Body of pancreas (tissue), 4 donors: Measurements from ENCODE around the gene ZMAT3. TPM values are rescaled to one million over a fixed set of nuclear protein-coding genes. Genes with fewer than 3 reads are reported as not detected.
"Not testable (repeated sequence)": the region's sequence is repeated elsewhere in the genome, so short reads cannot be mapped to it uniquely, and the experiment has no call there.

Source experiments
- ATAC-seq: fragments of 150-250 bp; one replicate; pipeline ENCODE4 v1.9.1; 2016
- DNase-seq, 4 donors: peaks; one replicate each; pipeline ENCODE4 v3.0.0-alpha.2; 2019
- H3K27ac ChIP-seq, 4 donors: fragments of 200-600 bp; sonication (generic); 1 replicate in 3 of 4; 2 replicates in 1 of 4; pipeline versions ENCODE4 v1.5.1 to v1.6.1; 2016 to 2019; ENCODE audit warnings: mild to moderate bottlenecking in 1 of 4, mixed read lengths in 1 of 4, moderate library complexity in 1 of 4
- H3K27me3 ChIP-seq, 2 donors: fragments of 200-600 bp; sonication (generic); one replicate each; pipeline ENCODE4 v1.6.0; 2016; ENCODE audit warnings: mild to moderate bottlenecking in 1 of 2
- H3K36me3 ChIP-seq, 2 donors: fragments of 200-600 bp; sonication (generic); replicated peaks in 1 of 2; 2 replicates each; pipeline ENCODE4 v1.5.1; 2016; ENCODE audit warnings: low read depth in 2 of 2; ENCODE audit not compliant: insufficient read depth in 1 of 2
- H3K4me1 ChIP-seq: fragments of 200-600 bp; sonication (generic); one replicate; pipeline ENCODE4 v1.6.0; 2016
- H3K4me3 ChIP-seq, 2 donors: fragments of 200-600 bp; sonication (generic); 1 replicate in 1 of 2; 2 replicates in 1 of 2; pipeline ENCODE4 v1.5.1; 2016 to 2019
- H3K9me3 ChIP-seq, 3 donors: fragments of 200-600 bp; sonication (generic); 1 replicate in 2 of 3; 2 replicates in 1 of 3; pipeline ENCODE4 v1.5.1; 2016
- POLR2A ChIP-seq, 3 donors: fragments of 450-650 bp; IDR thresholded peaks; one replicate each; pipeline ENCODE4 v1.6.1; 2016; ENCODE audit warnings: antibody characterized with exemption in 3 of 3, mild to moderate bottlenecking in 2 of 3
- WGBS, 2 donors: methylation state at CpG; one replicate each; pipeline ENCODE4 v1.1.5; 2017; 5-methylcytosine and 5-hydroxymethylcytosine counted together
- intact Hi-C: fragments of 100-400 bp; cut with DNase I; formaldehyde crosslinking; loops from one replicate; pipeline ENCODE4 v1.15.1; 2023
- total RNA-seq, 2 donors: library from RNA; depleted of rRNA; stranded (reverse); fragments of >200 nt; gene quantifications; one replicate each; pipeline ENCODE4 v1.1.0, GENCODE V29; 2016
- TF ChIP-seq, protein P1 (sequence below), 7 experiments: fragments of 450-650 bp in 4 of 7; fragments of 200-600 bp in 3 of 7; sonication (generic) in 3 of 7; IDR thresholded peaks; one replicate each; pipeline ENCODE4 v1.5.1; 2016 to 2019; ENCODE audit warnings: antibody characterized with exemption in 7 of 7

Gene ZMAT3, protein sequence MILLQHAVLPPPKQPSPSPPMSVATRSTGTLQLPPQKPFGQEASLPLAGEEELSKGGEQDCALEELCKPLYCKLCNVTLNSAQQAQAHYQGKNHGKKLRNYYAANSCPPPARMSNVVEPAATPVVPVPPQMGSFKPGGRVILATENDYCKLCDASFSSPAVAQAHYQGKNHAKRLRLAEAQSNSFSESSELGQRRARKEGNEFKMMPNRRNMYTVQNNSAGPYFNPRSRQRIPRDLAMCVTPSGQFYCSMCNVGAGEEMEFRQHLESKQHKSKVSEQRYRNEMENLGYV
- total RNA-seq = 1 to 10 TPM; 6.6 to 9.3 TPM

DNA sequence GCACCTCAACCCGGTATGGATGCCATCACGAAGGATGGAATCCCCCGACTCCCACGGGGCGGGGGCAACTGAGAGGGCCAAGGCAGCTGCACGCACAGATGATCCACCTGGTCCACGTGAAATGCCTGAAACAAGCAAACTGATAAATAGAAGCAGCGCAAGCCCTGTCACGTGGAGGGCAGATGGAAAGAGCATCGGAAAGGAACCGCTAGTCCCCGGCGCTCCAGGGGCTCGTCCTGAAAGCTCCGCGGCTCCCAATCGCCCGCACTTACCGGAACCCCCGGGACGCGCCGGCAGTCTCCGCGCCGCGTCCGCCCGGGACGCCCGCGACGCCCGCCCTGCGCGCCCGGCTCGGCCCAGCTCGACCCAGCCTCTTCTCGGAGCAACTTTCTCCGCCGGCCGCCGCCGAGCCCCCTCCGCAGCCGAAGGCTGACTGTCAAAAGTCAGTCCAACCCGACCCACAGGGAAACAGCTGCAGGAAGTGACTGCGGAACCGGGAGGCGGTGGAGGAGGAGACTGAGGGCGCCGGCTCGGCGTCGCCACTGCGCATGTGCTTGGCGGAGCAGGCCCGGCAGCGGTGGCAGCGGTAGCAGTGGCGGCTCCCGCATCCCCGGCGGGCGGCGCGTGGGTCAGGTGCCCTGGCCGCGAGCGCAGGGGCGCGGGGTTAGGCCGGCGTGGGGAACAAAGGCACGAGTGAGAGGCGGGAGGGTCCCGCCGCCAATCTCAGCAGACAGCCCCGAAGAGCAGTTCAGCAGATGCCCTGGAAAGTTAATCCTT, at the start of gene ZMAT3:
Gene ZMAT3, minus strand, starts transcription at position 487 of the 777 bp plus-strand sequence. CDS start 4,057 bp downstream, outside the sequence.
- Histone ChIP-seq H3K27ac (peak within 1 kb of the TSS; percentile 76 to 87 (median 82)), H3K27me3 (no peaks in the 10 kb centered on the region), H3K4me1 (peaks cover 27% of the 10 kb centered on the region), H3K36me3 (no peaks in the 10 kb centered on the region), H3K4me3 (peak within 1 kb of the TSS; percentile 24 to 90), H3K9me3 (no peaks in the 10 kb centered on the region)
- 0% methylated on average over 5 to 78 of the region's 80 CpGs for WGBS, 2 donors
- TF ChIP-seq POLR2A (IDR thresholded peaks at IDR 0.05) = peak; percentile 64 to 78 (median 74)
- TF ChIP-seq, protein P1, sequence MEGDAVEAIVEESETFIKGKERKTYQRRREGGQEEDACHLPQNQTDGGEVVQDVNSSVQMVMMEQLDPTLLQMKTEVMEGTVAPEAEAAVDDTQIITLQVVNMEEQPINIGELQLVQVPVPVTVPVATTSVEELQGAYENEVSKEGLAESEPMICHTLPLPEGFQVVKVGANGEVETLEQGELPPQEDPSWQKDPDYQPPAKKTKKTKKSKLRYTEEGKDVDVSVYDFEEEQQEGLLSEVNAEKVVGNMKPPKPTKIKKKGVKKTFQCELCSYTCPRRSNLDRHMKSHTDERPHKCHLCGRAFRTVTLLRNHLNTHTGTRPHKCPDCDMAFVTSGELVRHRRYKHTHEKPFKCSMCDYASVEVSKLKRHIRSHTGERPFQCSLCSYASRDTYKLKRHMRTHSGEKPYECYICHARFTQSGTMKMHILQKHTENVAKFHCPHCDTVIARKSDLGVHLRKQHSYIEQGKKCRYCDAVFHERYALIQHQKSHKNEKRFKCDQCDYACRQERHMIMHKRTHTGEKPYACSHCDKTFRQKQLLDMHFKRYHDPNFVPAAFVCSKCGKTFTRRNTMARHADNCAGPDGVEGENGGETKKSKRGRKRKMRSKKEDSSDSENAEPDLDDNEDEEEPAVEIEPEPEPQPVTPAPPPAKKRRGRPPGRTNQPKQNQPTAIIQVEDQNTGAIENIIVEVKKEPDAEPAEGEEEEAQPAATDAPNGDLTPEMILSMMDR (IDR thresholded peaks at IDR 0.05) = no peak
- DNase-seq (peak; percentile 83 to 89 (median 88)), ATAC-seq (peak; percentile 95)
- intact Hi-C loops = no loop called here

DNA sequence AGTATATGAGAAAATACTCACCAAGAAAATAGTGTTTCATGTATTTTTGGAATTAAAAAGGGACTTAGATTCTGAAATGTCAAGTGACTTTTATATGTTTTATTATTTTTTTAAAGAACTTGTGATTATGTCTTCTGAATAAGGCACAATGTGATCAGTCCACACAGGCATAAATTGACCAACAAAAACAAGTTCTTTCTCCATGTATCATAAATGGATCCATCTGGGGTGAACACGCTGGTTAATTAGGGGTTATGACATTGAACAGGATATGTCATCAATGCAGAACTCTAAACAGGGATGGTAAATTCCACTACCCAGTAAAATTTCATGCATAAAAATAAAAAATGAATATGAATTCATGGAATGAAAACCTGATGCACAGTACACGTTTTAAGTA, 45.2 kb upstream of the ZMAT3 start:
- Histone ChIP-seq H3K9me3 (no peaks in the 10 kb centered on the region), H3K4me3 (no peak overlapping the region), H3K36me3 (no peaks in the 10 kb centered on the region), H3K27ac (no peak overlapping the region), H3K27me3 (no peaks in the 10 kb centered on the region), H3K4me1 (no peaks in the 10 kb centered on the region)
- ATAC-seq (no peak), DNase-seq (no peak)
- intact Hi-C loops = no loop called here
- WGBS, 2 donors = 54 to 63% methylated on average over 2 of the region's 2 CpGs
- TF ChIP-seq POLR2A (IDR thresholded peaks at IDR 0.05) = no peak
- TF ChIP-seq, protein P1 (IDR thresholded peaks at IDR 0.05) = no peak

DNA sequence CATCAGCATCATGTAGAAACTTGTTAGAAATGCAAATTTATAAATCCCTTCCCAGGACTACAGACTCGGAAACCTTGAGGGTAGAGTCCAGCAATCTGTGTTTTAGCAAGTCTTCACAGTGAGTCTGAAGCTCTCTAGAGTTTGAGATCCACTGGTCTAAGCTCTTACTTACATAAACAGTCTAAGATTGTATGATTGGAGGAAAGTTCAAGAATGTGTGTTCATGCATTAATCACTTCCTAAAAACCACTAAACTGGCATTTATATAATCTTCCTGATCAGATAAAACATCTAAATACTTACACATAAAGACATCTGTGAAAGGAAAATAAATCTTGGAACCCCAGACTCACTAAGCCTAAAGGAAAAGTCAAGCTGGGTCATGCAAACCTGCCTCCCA, 43.8 kb upstream of the ZMAT3 start:
- intact Hi-C loops, ATAC-seq: not testable (repeated sequence)

DNA sequence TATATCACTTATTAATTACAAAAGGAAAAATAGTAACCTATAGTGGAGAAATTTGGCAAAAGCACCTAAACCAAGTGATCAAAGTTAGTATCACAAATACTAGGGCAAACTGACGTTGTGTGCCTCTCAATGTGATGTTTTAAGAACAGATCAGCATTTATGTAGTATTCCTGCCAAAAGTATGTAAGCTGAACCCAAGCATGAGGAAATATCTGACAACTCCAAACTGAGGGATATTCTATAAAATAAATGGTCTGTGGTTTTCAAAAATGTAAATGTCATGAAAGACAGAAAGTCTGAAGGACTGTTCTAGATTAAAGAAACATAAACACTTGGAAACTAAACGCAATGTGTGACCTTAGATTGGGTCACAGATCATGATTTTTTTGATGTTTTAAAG, 42.3 kb upstream of the ZMAT3 start:
- ATAC-seq (no peak), DNase-seq (no peak)
- H3K4me1 ChIP-seq = no peaks in the 10 kb centered on the region
- H3K27me3 ChIP-seq = no peaks in the 10 kb centered on the region
- intact Hi-C loops = no loop called here
- no peak for TF ChIP-seq POLR2A (IDR thresholded peaks at IDR 0.05)
- TF ChIP-seq, protein P1 (IDR thresholded peaks at IDR 0.05) = no peak
- no peak overlapping the region for H3K4me3 ChIP-seq
- no peaks in the 10 kb centered on the region for H3K9me3 ChIP-seq
- 48 to 55% methylated on average over 2 of the region's 2 CpGs for WGBS, 2 donors
- H3K36me3 ChIP-seq = no peaks in the 10 kb centered on the region
- H3K27ac ChIP-seq = no peak overlapping the region

More for the DNA sequence above, 43.8 kb upstream of the ZMAT3 start:
- 33 to 54% methylated on average over 1 of the region's 1 CpG for WGBS, 2 donors
- not testable (repeated sequence) for H3K4me1 ChIP-seq, H3K36me3 ChIP-seq, DNase-seq, H3K27ac ChIP-seq, H3K9me3 ChIP-seq, H3K4me3 ChIP-seq, H3K27me3 ChIP-seq

DNA sequence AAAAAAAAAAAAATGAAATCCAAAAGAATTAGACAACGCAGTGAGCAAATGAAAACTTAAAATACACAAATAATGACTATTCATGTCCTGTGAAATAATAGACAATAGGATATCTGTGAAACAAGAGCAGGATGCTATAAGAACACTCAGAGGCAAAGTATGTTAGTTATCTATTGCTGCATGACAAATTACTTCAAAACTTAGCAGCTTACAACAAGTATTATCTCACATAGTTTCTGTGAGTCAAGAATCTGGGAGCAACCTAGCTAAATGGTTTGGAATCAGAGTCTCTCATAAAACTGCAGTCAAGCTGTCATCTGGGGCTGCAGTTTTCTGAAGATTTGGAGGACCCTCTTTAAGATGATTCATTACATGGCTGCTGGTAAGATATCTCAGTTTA, 36.5 kb upstream of the ZMAT3 start:
- H3K4me3 ChIP-seq = no peak overlapping the region
- H3K27ac ChIP-seq = no peak overlapping the region
- 50 to 71% methylated on average over 1 of the region's 1 CpG for WGBS, 2 donors
- no peaks in the 10 kb centered on the region for H3K27me3 ChIP-seq
- no peaks in the 10 kb centered on the region for H3K36me3 ChIP-seq
- intact Hi-C loops = loop anchor here (10.0 kb wide), 1 partner anchor 197 kb away; no protein-coding TSS in a partner anchor
- TF ChIP-seq, protein P1 (IDR thresholded peaks at IDR 0.05) = no peak
- TF ChIP-seq POLR2A (IDR thresholded peaks at IDR 0.05) = no peak
- no peaks in the 10 kb centered on the region for H3K4me1 ChIP-seq
- DNase-seq (no peak), ATAC-seq (no peak)
- no peaks in the 10 kb centered on the region for H3K9me3 ChIP-seq
